Esophagus squamous epithelium (tissue), 5 donors: ENCODE measurements around the gene ABHD5. TPM values are rescaled to one million over a fixed set of nuclear protein-coding genes. Genes with fewer than 3 reads are reported as not detected.

Source experiments
- DNase-seq: peaks from one replicate; lab custom pipeline; 2025; lab: John Stamatoyannopoulos, UW
- H3K27ac ChIP-seq, 4 donors: fragments of 200-600 bp; sonication (generic); one replicate each; pipeline ENCODE4 v1.5.1; 2016 to 2019; ENCODE audit warnings: mild to moderate bottlenecking in 1 of 4
- H3K27me3 ChIP-seq, 4 donors: fragments of 200-600 bp; sonication (generic); 1 replicate in 3 of 4; 2 replicates in 1 of 4; pipeline versions ENCODE4 v1.5.1 to v1.6.0; 2017 to 2021; ENCODE audit warnings: antibody characterized with exemption in 1 of 4
- H3K36me3 ChIP-seq, 3 donors: fragments of 200-600 bp; sonication (generic); one replicate each; pipeline ENCODE4 v1.5.1; 2016 to 2019
- H3K4me1 ChIP-seq, 3 donors: fragments of 200-600 bp; sonication (generic); one replicate each; pipeline ENCODE4 v1.5.1; 2017 to 2019
- H3K4me3 ChIP-seq, 4 donors: fragments of 200-600 bp; sonication (generic); 1 replicate in 3 of 4; 2 replicates in 1 of 4; pipeline ENCODE4 v1.5.1; 2016 to 2019; ENCODE audit warnings: mild to moderate bottlenecking in 2 of 4, moderate library complexity in 1 of 4
- H3K9me3 ChIP-seq, 3 donors: fragments of 200-600 bp; sonication (generic); one replicate each; pipeline ENCODE4 v1.5.1; 2016 to 2019
- POLR2A ChIP-seq, 4 donors: fragments of 450-650 bp; IDR thresholded peaks; one replicate each; pipeline ENCODE4 v1.6.1; 2017; ENCODE audit warnings: antibody characterized with exemption in 4 of 4, mild to moderate bottlenecking in 4 of 4, moderate library complexity in 3 of 4
- WGBS, 2 donors: methylation state at CpG; one replicate each; pipeline ENCODE4 v1.1.5; 2018; 5-methylcytosine and 5-hydroxymethylcytosine counted together
- intact Hi-C: fragments of 100-400 bp; cut with DNase I; formaldehyde crosslinking; loops from one replicate; pipeline ENCODE4 v1.15.0; 2022
- total RNA-seq, 4 donors: library from RNA; depleted of rRNA; stranded (reverse); fragments of >200 nt; gene quantifications; one replicate each; pipeline ENCODE4 v1.1.0, GENCODE V29; 2016
- TF ChIP-seq, protein P1 (sequence below), 6 experiments: fragments of 450-650 bp in 4 of 6; fragments of 200-600 bp in 2 of 6; sonication (generic) in 2 of 6; IDR thresholded peaks; one replicate each; pipeline ENCODE4 v1.5.1; 2016 to 2019; ENCODE audit warnings: antibody characterized with exemption in 6 of 6, mild to moderate bottlenecking in 4 of 6, moderate library complexity in 4 of 6
- donor health status: DM: yes; HTN: yes; CAD: no.

Gene ABHD5
- total RNA-seq, 4 donors from 2014 or later, result 28.3 to 38.1 (median 36.0) TPM

DNA sequence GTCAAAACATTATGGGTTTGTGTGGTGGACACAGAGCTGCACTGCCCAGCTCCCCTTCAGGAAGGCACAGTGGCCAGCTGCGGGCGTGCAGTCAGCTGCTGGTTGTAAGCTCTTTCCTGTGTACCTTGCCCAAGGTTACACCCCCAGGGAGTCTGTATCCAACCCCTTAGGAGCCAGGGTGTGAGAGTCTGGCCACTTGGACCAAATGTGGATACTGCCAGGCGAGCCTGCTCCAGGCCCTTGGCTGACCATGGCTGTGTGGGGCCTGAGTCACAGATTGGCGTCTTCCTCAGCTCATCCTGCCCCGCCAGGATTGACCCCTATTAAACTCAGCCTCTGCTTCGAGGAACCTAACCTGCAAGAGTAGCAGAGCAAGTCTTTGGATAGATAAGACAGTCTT is 56.9 kb downstream of the ABHD5 start:
- Histone ChIP-seq H3K27me3 (no peaks in the 10 kb centered on the region), H3K9me3 (no peaks in the 10 kb centered on the region), H3K4me3 (no peak overlapping the region), H3K4me1 (peaks cover 0 to 6% (median 2%) of the 10 kb centered on the region in 3 donors), H3K36me3 (no peaks in the 10 kb centered on the region), H3K27ac (peak overlapping the region in 2 of 4 donors; percentile 36 to 50)
- no peak for TF ChIP-seq POLR2A (IDR thresholded peaks at IDR 0.05)
- TF ChIP-seq, protein P1, sequence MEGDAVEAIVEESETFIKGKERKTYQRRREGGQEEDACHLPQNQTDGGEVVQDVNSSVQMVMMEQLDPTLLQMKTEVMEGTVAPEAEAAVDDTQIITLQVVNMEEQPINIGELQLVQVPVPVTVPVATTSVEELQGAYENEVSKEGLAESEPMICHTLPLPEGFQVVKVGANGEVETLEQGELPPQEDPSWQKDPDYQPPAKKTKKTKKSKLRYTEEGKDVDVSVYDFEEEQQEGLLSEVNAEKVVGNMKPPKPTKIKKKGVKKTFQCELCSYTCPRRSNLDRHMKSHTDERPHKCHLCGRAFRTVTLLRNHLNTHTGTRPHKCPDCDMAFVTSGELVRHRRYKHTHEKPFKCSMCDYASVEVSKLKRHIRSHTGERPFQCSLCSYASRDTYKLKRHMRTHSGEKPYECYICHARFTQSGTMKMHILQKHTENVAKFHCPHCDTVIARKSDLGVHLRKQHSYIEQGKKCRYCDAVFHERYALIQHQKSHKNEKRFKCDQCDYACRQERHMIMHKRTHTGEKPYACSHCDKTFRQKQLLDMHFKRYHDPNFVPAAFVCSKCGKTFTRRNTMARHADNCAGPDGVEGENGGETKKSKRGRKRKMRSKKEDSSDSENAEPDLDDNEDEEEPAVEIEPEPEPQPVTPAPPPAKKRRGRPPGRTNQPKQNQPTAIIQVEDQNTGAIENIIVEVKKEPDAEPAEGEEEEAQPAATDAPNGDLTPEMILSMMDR (IDR thresholded peaks at IDR 0.05), result no peak
- intact Hi-C loops, result no loop called here
- no peak for DNase-seq
- WGBS, 2 donors, result 61 to 100% methylated on average over 1 to 4 of the region's 6 CpGs

DNA sequence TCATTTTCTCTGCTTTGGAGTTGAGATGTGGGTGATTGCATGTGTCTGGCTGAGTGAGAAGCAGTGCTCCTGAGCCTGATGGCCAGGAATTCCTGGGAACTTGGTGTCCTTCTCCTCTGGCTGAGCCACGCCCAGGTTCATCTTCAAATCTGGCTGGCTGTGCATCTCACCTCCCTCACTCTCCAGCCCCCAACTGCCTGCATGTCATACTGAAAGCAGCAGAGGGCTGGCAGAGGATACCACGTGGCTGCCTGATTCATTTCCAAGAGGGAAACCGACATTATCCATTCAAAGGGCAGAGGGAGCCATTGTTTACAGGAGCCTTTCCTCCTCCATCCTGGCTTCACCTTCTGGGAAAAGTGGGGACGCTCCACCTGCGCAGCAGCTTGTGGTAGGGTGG is 57.4 kb downstream of the ABHD5 start:
- H3K27ac ChIP-seq, result peak overlapping the region in 2 of 4 donors; percentile 36 to 50
- no peak for DNase-seq
- no peaks in the 10 kb centered on the region for H3K36me3 ChIP-seq
- peaks cover 0 to 6% (median 0%) of the 10 kb centered on the region in 3 donors for H3K4me1 ChIP-seq
- no peaks in the 10 kb centered on the region for H3K9me3 ChIP-seq
- no peaks in the 10 kb centered on the region for H3K27me3 ChIP-seq
- intact Hi-C loops, result no loop called here
- 45 to 73% methylated on average over 2 to 5 of the region's 5 CpGs for WGBS, 2 donors
- no peak overlapping the region for H3K4me3 ChIP-seq
- TF ChIP-seq, protein P1 (IDR thresholded peaks at IDR 0.05), result no peak
- TF ChIP-seq POLR2A (IDR thresholded peaks at IDR 0.05), result no peak

DNA sequence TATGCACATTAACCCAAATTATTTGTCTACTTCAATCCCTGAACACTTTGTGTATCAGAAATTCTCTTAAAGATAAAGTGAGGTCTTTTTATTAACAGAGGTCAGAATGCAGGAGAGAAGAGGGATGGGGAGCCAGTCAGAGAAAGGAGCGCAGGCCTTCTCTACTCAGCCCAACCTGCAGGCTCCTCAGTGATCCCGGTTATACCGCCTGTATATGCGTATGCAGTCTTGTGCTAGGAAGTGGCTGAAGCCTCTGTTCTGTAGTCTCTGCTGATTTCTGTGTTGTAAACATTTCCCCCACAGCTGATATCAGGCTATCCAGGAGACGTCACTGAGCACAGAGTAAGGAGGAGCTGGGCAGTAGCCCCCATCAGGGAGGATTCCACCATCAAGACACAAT is 57.9 kb downstream of the ABHD5 start:
- TF ChIP-seq, protein P1 (IDR thresholded peaks at IDR 0.05), result no peak
- no peak for TF ChIP-seq POLR2A (IDR thresholded peaks at IDR 0.05)

DNA sequence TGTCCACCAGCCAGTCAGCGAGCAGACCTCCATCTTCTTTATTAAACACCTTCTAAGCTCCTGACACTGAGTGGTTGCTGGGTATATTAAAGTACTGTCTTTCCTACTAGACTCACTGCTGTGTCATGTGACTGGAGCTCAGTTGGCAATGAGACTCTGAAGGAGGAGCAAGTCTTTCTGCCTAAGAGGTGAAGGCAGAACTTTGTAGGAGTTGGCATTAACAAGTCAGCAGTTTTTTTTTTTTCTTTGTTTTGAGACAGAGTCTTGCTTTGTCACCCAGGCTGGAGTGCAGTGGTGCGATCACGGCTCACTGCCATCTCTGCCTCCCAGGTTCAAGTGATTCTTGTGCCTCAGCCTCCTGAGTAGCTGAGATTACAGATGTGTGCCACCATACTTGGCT is 62.2 kb downstream of the ABHD5 start:
- H3K4me3 ChIP-seq, result no peak overlapping the region
- no peak for TF ChIP-seq POLR2A (IDR thresholded peaks at IDR 0.05)
- TF ChIP-seq, protein P1 (IDR thresholded peaks at IDR 0.05), result no peak
- no peaks in the 10 kb centered on the region for H3K9me3 ChIP-seq
- H3K36me3 ChIP-seq, result no peaks in the 10 kb centered on the region
- peaks cover 0 to 6% (median 0%) of the 10 kb centered on the region in 3 donors for H3K4me1 ChIP-seq
- intact Hi-C loops, result no loop called here
- peaks cover 0 to 5% (median 0%) of the 10 kb centered on the region in 4 donors for H3K27me3 ChIP-seq
- no peak overlapping the region for H3K27ac ChIP-seq
- no peak for DNase-seq
- whole genome bisulfite sequencing, 2 donors, result 77 to 90% methylated on average over 3 of the region's 3 CpGs

More for the DNA sequence above, 57.9 kb downstream of the ABHD5 start:
- Histone ChIP-seq H3K4me3 (no peak overlapping the region), H3K36me3 (no peaks in the 10 kb centered on the region), H3K9me3 (no peaks in the 10 kb centered on the region), H3K27me3 (no peaks in the 10 kb centered on the region), H3K4me1 (peaks cover 0 to 6% (median 0%) of the 10 kb centered on the region in 3 donors), H3K27ac (peak overlapping the region in 1 of 4 donors; percentile 50)
- DNase-seq, result no peak
- WGBS, 2 donors, result 80 to 85% methylated on average over 5 of the region's 5 CpGs
- intact Hi-C loops, result no loop called here

DNA sequence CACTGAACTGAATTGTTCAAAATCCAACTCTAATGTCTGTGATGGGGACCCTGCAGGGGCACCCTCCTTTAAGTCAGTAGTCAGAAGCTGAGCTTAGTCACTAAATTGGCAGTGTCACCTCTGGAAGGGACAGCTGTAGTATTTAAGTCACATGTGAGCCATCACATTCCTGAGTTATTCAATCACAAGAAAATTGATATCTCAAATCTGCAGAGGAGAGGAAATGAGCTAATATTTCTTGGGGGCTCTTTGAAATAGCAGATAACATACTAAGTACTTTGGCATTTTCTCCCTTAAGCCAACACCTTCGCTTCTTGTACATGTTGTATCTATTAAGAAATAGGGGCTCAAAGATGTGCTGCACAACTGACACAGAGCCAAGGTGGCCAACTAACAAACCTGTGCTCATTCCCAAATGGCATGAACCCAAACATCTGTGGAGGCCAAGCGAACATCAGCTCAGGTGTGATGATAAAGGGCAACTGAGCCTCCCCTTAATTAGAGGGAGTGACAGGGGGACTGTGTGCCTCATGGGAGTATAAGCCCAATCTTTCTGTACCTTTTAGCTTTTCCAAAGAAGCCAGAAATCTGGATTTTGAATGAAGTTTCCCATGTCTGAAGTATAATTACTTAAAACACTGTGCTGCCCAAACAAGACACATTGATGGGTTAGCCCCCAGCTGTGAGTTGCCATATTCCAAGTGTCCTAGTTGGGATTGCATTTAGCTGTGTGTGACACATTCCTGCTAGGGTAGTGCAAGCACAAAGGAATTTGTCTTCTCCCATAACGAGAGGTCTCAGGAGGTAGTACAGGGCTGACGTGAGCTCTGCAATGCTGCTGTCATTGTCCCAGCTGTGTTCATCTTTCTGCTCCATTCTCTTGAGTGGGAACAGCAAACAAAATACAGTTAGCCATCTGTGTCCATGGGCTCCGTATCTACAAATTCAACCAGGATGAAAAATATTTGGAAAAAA is 63.3 kb downstream of the ABHD5 start:
- H3K4me1 ChIP-seq, result peaks cover 0 to 4% (median 2%) of the 10 kb centered on the region in 3 donors
- no peak for DNase-seq
- TF ChIP-seq POLR2A (IDR thresholded peaks at IDR 0.05), result no peak
- TF ChIP-seq, protein P1 (IDR thresholded peaks at IDR 0.05), result no peak

More for the DNA sequence above, 63.3 kb downstream of the ABHD5 start:
- Histone ChIP-seq H3K27me3 (peaks cover 0 to 5% (median 0%) of the 10 kb centered on the region in 4 donors), H3K27ac (no peak overlapping the region), H3K4me3 (no peak overlapping the region), H3K36me3 (no peaks in the 10 kb centered on the region), H3K9me3 (no peaks in the 10 kb centered on the region)
- WGBS, 2 donors, result 56 to 64% methylated on average over 4 to 5 of the region's 5 CpGs
- intact Hi-C loops, result no loop called here
